DND-41 (cell line): Measurements from ENCODE around the gene UBL5.

ENCODE experiments used
- CTCF ChIP-seq: IDR thresholded peaks from 2 replicates; pipeline ENCODE4 v1.5.1; 2012; ENCODE audit warnings: borderline replicate concordance, low read length, moderate library complexity, mild to moderate bottlenecking; ENCODE audit not compliant: poor library complexity, severe bottlenecking; ENCODE audit errors: extremely low read depth
- EZH2 ChIP-seq: IDR thresholded peaks from 3 replicates; pipeline ENCODE4 v1.6.1; 2012; ENCODE audit warnings: borderline replicate concordance, low read depth, mild to moderate bottlenecking, moderate library complexity, low read length, inconsistent platforms; ENCODE audit not compliant: severe bottlenecking

- no peak for TF ChIP-seq CTCF
- no peak for TF ChIP-seq EZH2
Observed at GRCh38 chr19:9835507-9835949, 7.8 kb downstream of the UBL5 start.
